B cell (primary cell): ENCODE results near the gene CREB3L1. TPM values are rescaled to one million over a fixed set of nuclear protein-coding genes. Genes with fewer than 3 reads are reported as not detected.

Source experiments
- ATAC-seq: fragments of 200-7000 bp; cut with Tn5 transposase; one replicate; pipeline ENCODE4 v1.10.0; 2021; ENCODE audit warnings: low read depth, mild to moderate bottlenecking, moderate number of reproducible peaks, moderate library complexity
- CTCF ChIA-PET: fragments of 350-600 bp; sonication (Branson Sonifier 250); formaldehyde crosslinking; loops from one replicate; lab custom pipeline; 2021; ENCODE audit warnings: antibody characterized with exemption, inconsistent platforms; lab: Charles Lee
- POLR2A ChIA-PET: fragments of 350-600 bp; sonication (Branson Sonifier 250); formaldehyde crosslinking; loops from one replicate; lab custom pipeline; 2021; ENCODE audit warnings: antibody characterized with exemption; lab: Charles Lee
- DNase-seq: peaks from one replicate; pipeline ENCODE4 v3.0.0; 2013
- H2AFZ ChIP-seq: 2 replicates; pipeline ENCODE4 v1.6.1; 2012; ENCODE audit warnings: mild to moderate bottlenecking, low read depth, low read length; ENCODE audit not compliant: insufficient read depth, poor library complexity, severe bottlenecking
- H3K27ac ChIP-seq, 2 donors: 1 replicate in 1 of 2; 2 replicates in 1 of 2; pipeline ENCODE4 v1.5.1; 2012 to 2013; ENCODE audit warnings: low read length in 2 of 2, mild to moderate bottlenecking in 2 of 2, moderate library complexity in 1 of 2
- H3K27me3 ChIP-seq, 4 experiments: fragments of 200-600 bp in 1 of 4; sonication (generic) in 1 of 4; replicated peaks in 1 of 4; 1 replicate in 2 of 4; 2 replicates in 2 of 4; pipeline versions ENCODE4 v1.6.1 to v1.7.0; 2013 to 2016; ENCODE audit warnings: low read length in 3 of 4, mild to moderate bottlenecking in 2 of 4, mixed read lengths in 1 of 4, moderate library complexity in 1 of 4; ENCODE audit not compliant: insufficient read depth in 4 of 4, control insufficient read depth in 3 of 4; ENCODE audit errors: control extremely low read depth in 1 of 4
- H3K36me3 ChIP-seq, 2 experiments: replicated peaks in 1 of 2; 1 replicate in 1 of 2; 2 replicates in 1 of 2; pipeline versions ENCODE4 v1.6.1 to v1.7.1; 2013; ENCODE audit warnings: low read length in 1 of 2; ENCODE audit not compliant: insufficient read depth in 2 of 2, control insufficient read depth in 1 of 2; ENCODE audit errors: control extremely low read depth in 1 of 2, extremely low read depth in 1 of 2
- H3K4me1 ChIP-seq, 2 donors: fragments of 200-600 bp in 1 of 2; sonication (generic) in 1 of 2; 1 replicate in 1 of 2; 2 replicates in 1 of 2; pipeline versions ENCODE4 v1.5.1 to v1.6.1; 2013 to 2017; ENCODE audit warnings: low read length in 2 of 2; ENCODE audit not compliant: control insufficient read depth in 2 of 2, insufficient read depth in 2 of 2
- H3K4me2 ChIP-seq: replicated peaks from 2 replicates; pipeline ENCODE3; 2012; ENCODE audit warnings: mild to moderate bottlenecking, low read depth, low read length; ENCODE audit not compliant: poor library complexity, severe bottlenecking
- H3K4me3 ChIP-seq, 5 experiments: fragments of 200-600 bp in 1 of 5; sonication (generic) in 1 of 5; 1 replicate in 3 of 5; 2 replicates in 2 of 5; pipeline versions ENCODE4 v1.5.1 to v1.7.0; 2011 to 2016; ENCODE audit warnings: low read length in 4 of 5, mild to moderate bottlenecking in 4 of 5, low read depth in 2 of 5, control low read depth in 1 of 5, moderate library complexity in 1 of 5; ENCODE audit not compliant: insufficient read depth in 1 of 5; ENCODE audit errors: control extremely low read depth in 1 of 5, extremely low read depth in 1 of 5
- H3K79me2 ChIP-seq: fragments of 200-600 bp; sonication (generic); one replicate; pipeline ENCODE4 v1.6.0; 2016; ENCODE audit warnings: low read length; ENCODE audit not compliant: control insufficient read depth, insufficient read depth
- H3K9ac ChIP-seq: fragments of 200-600 bp; sonication (generic); 2 replicates; pipeline ENCODE4 v1.6.1; 2017; ENCODE audit warnings: mild to moderate bottlenecking, low read length, moderate library complexity
- H3K9me3 ChIP-seq, 3 donors: one replicate each; pipeline versions ENCODE4 v1.6.1 to v1.7.1; 2013; ENCODE audit warnings: low read length in 2 of 3; ENCODE audit not compliant: control insufficient read depth in 2 of 3, insufficient read depth in 1 of 3; ENCODE audit errors: control extremely low read depth in 1 of 3
- H4K20me1 ChIP-seq: 2 replicates; pipeline ENCODE4 v1.6.0; 2012; ENCODE audit warnings: mild to moderate bottlenecking, low read length; ENCODE audit not compliant: insufficient read depth, control insufficient read depth, poor library complexity, severe bottlenecking
- H3K27ac Mint-ChIP-seq: one replicate; pipeline ENCODE4 v1.8.0; 2021; ENCODE audit warnings: mixed read lengths
- H3K27me3 Mint-ChIP-seq: one replicate; pipeline ENCODE4 v1.8.0; 2021; ENCODE audit warnings: mixed read lengths
- H3K4me1 Mint-ChIP-seq: one replicate; pipeline ENCODE4 v1.8.0; 2021; ENCODE audit warnings: mixed read lengths
- H3K4me3 Mint-ChIP-seq: one replicate; pipeline ENCODE4 v1.8.0; 2021; ENCODE audit warnings: mixed read lengths
- H3K9me3 Mint-ChIP-seq: one replicate; pipeline ENCODE4 v1.8.0; 2022; ENCODE audit warnings: mixed read lengths; ENCODE audit not compliant: insufficient read depth
- CTCF ChIP-seq: fragments of 200-600 bp; IDR thresholded peaks from one replicate; pipeline ENCODE4 v1.8.0; 2022; ENCODE audit warnings: antibody characterized with exemption, mild to moderate bottlenecking
- EZH2 ChIP-seq: IDR thresholded peaks from 2 replicates; pipeline ENCODE4 v1.6.1; 2012; ENCODE audit warnings: borderline replicate concordance, low read depth, mild to moderate bottlenecking, moderate library complexity, low read length; ENCODE audit not compliant: insufficient read depth, poor library complexity, severe bottlenecking
- WGBS: methylation state at CpG from one replicate; pipeline ENCODE4 v1.1.5; 2013; ENCODE audit warnings: missing lambda C conversion rate; ENCODE audit not compliant: insufficient coverage; 5-methylcytosine and 5-hydroxymethylcytosine counted together
- intact Hi-C: fragments of 100-400 bp; cut with micrococcal nuclease; formaldehyde crosslinking; loops from one replicate; pipeline ENCODE4 v1.10.0; 2022
- polyA plus RNA-seq: library from polyadenylated mRNA; depleted of rRNA; stranded (reverse); fragments of >200 nt; gene quantifications from 2 replicates; pipeline ENCODE4 v1.2.3, GENCODE V29; 2012
- total RNA-seq, 2 donors: library from RNA; stranded (reverse); fragments of 120-200 nt in 1 of 2; gene quantifications; 1 replicate in 1 of 2; 2 replicates in 1 of 2; pipeline versions ENCODE4 v1.2.3 to v1.2.4, GENCODE V29; 2013 to 2022

CREB3L1 gene
- total and polyA plus RNA-seq, 2 donors (not counting 1 experiment from before 2014, with no cell fraction given) = not detected

GRCh38 chr11:46331282-46331984 lies 54.0 kb downstream of the CREB3L1 start:
- H3K36me3 ChIP-seq = no peaks in the 10 kb centered on the region
- Mint-ChIP-seq H3K27ac (no peak overlapping the region), H3K27me3 (peaks cover 67% of the 10 kb centered on the region), H3K4me1 (peaks cover 13% of the 10 kb centered on the region), H3K4me3 (peak overlapping the region; percentile 36), H3K9me3 (no peaks in the 10 kb centered on the region)
- no peak overlapping the region for H2AFZ ChIP-seq
- no peak overlapping the region for H3K4me2 ChIP-seq
- intact Hi-C loops = no loop called here
- no peaks in the 10 kb centered on the region for H3K79me2 ChIP-seq
- no peak overlapping the region for H3K4me3 ChIP-seq
- ATAC-seq = no peak
- WGBS = 27% methylated on average over 5 of the region's 5 CpGs
- no peak for DNase-seq
- H3K4me1 ChIP-seq = peaks cover 12 to 19% of the 10 kb centered on the region in 2 donors
- CTCF ChIA-PET = interaction anchor here (1.1 to 1.8 kb wide), 2 partner anchors 13 to 20 kb away, joined by 3 to 4 read pairs; no protein-coding TSS in a partner anchor
- no peak overlapping the region for H3K27ac ChIP-seq
- peaks cover 0 to 64% (median 40%) of the 10 kb centered on the region in 4 experiments for H3K27me3 ChIP-seq
- H3K9ac ChIP-seq = no peak overlapping the region
- TF ChIP-seq EZH2 (no peak), CTCF (no peak)
- peaks cover 0 to 9% (median 0%) of the 10 kb centered on the region in 3 donors for H3K9me3 ChIP-seq
- H4K20me1 ChIP-seq = no peaks in the 10 kb centered on the region
- POLR2A ChIA-PET = no interaction called here

GRCh38 chr11:46332093-46332567 lies 54.7 kb downstream of the CREB3L1 start:
- peaks cover 12 to 19% of the 10 kb centered on the region in 2 donors for H3K4me1 ChIP-seq
- H3K4me1 Mint-ChIP-seq = peaks cover 13% of the 10 kb centered on the region
- DNase-seq = no peak
- H3K4me3 Mint-ChIP-seq = peak overlapping the region; percentile 36
- TF ChIP-seq EZH2 = no peak
- peak overlapping the region; percentile 92 for H3K4me2 ChIP-seq
- H4K20me1 ChIP-seq = no peaks in the 10 kb centered on the region
- ChIA-PET POLR2A (no interaction called here), CTCF (interaction anchor here (1.1 to 1.8 kb wide), 3 partner anchors 12 to 21 kb away, joined by 3 to 4 read pairs (median 4); no protein-coding TSS in a partner anchor)
- ATAC-seq = no peak
- WGBS = 36% methylated on average over 8 of the region's 8 CpGs
- H3K27me3 Mint-ChIP-seq = peaks cover 66% of the 10 kb centered on the region
- H3K9me3 ChIP-seq = peaks cover 0 to 9% (median 0%) of the 10 kb centered on the region in 3 donors
- H3K27ac ChIP-seq = no peak overlapping the region
- H3K36me3 ChIP-seq = no peaks in the 10 kb centered on the region
- H3K27me3 ChIP-seq = peaks cover 0 to 70% (median 40%) of the 10 kb centered on the region in 4 experiments
- H3K27ac Mint-ChIP-seq = no peak overlapping the region
- intact Hi-C loops = no loop called here
- peak overlapping the region in 2 of 5 experiments; percentile 33 to 58 for H3K4me3 ChIP-seq
- H3K9me3 Mint-ChIP-seq = no peaks in the 10 kb centered on the region
- H3K9ac ChIP-seq = peak overlapping the region; percentile 57
- no peaks in the 10 kb centered on the region for H3K79me2 ChIP-seq
- H2AFZ ChIP-seq = no peak overlapping the region
